Measurements from ENCODE around the gene MATK. TPM values are rescaled to one million over a fixed set of nuclear protein-coding genes. Genes with fewer than 3 reads are reported as not detected.

MATK gene
- total RNA-seq, 2 donors from 2014 or later = 5.7 to 5.8 TPM

DNA sequence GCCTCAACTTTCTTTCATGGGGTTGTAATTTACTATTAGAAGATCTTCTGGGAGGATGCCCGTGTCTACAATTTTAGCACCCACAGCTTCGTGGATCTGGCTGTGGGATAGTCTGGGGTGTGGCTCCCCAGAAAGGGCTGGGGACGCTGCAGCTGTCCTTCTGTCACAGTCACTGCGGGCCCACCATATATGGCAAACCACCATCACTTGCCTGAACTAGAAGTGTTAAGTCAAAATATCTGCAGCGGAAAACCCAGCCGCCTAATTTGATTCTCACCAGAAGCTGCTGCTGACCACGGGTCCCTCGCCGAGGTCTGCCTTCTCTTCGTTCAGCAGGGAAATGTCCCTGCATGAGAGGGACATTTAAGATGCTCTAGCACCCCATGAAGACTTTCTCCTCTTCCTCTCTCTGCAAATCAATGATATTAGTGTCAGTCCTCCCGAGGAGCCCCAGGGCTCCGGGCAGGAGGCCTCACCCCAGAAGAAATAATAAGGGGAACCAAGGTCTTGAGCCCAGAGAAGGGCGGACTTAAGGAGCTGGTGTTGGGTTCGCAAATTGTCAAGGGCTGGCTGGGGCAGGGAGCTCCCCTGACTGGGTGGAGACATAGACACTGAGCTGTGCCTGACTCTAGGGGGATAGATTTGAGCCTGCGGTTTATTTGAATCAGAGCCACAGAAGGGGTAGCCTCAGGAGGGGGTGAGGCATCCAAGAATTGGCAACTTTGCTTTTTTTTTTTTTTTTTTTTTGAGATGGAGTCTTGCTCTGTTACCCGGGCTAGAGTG is 3.0 kb upstream of the MATK start:
- H3K36me3 Mint-ChIP-seq (ENCODE audit: low read depth) = no peaks in the 10 kb centered on the region
- H3K27me3 ChIP-seq (ENCODE audit: control insufficient read depth, insufficient read depth, low read length, poor library complexity, severe bottlenecking) = peaks cover 34% of the 10 kb centered on the region
- no peak overlapping the region for H3K4me3 Mint-ChIP-seq
- H3K9me3 ChIP-seq (ENCODE audit: control insufficient read depth, low read length) = no peaks in the 10 kb centered on the region
- H3K9me3 Mint-ChIP-seq = no peaks in the 10 kb centered on the region
- 79 to 84% methylated on average over 4 to 16 of the region's 16 CpGs for WGBS, 2 experiments (ENCODE audit: insufficient coverage in 1 of 2, insufficient read length in 1 of 2)
- peaks cover 51% of the 10 kb centered on the region for H3K27me3 Mint-ChIP-seq (ENCODE audit: insufficient read depth)
- H3K4me1 ChIP-seq (ENCODE audit: control insufficient read depth, insufficient read depth, low read length) = no peaks in the 10 kb centered on the region
- H3K4me3 ChIP-seq (ENCODE audit: low read length) = no peak overlapping the region
- no peaks in the 10 kb centered on the region for H3K36me3 ChIP-seq (ENCODE audit: control insufficient read depth, insufficient read depth, low read length)
- H3K27ac Mint-ChIP-seq = no peak overlapping the region
- no peaks in the 10 kb centered on the region for H3K4me1 Mint-ChIP-seq
- TF ChIP-seq, protein P1, sequence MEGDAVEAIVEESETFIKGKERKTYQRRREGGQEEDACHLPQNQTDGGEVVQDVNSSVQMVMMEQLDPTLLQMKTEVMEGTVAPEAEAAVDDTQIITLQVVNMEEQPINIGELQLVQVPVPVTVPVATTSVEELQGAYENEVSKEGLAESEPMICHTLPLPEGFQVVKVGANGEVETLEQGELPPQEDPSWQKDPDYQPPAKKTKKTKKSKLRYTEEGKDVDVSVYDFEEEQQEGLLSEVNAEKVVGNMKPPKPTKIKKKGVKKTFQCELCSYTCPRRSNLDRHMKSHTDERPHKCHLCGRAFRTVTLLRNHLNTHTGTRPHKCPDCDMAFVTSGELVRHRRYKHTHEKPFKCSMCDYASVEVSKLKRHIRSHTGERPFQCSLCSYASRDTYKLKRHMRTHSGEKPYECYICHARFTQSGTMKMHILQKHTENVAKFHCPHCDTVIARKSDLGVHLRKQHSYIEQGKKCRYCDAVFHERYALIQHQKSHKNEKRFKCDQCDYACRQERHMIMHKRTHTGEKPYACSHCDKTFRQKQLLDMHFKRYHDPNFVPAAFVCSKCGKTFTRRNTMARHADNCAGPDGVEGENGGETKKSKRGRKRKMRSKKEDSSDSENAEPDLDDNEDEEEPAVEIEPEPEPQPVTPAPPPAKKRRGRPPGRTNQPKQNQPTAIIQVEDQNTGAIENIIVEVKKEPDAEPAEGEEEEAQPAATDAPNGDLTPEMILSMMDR (conservative IDR thresholded peaks at IDR 0.05) = no peak
- H3K27ac ChIP-seq (ENCODE audit: low read depth, low read length) = no peak overlapping the region
- peak; percentile 36 for DNase-seq
- no peak overlapping the region for H3K9ac ChIP-seq (ENCODE audit: extremely low read depth, low read length, poor library complexity, severe bottlenecking)

DNA sequence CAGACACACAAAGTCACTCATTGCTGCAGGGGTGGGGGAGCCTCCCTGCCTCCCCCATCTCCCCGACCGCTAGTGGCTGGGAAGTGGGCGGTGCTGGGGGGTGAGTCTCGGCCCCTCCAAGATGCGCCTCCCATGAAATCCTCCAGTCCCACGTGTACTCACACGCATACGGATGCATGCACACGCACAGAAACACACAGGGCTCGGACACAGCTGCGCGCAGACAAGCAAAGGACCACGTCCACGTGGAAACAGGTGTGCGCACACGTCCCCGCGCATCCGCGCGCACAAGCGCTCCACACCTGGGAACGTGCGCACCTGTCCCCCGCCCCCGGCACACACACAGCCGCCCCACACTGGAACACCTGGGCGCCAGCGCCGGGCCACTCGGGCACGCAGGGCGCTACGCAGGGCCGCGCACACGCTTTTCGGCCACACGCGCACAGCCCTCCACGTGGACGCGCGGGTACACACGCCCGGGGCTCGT is 687 bp downstream of the MATK start:
- Mint-ChIP-seq H3K27ac (no peak overlapping the region), H3K4me1 (no peaks in the 10 kb centered on the region), H3K9me3 (peaks cover 21% of the 10 kb centered on the region), H3K27me3 (ENCODE audit: insufficient read depth) (peaks cover 59% of the 10 kb centered on the region), H3K4me3 (peak overlapping the region; percentile 55), H3K36me3 (ENCODE audit: low read depth) (peaks cover 9% of the 10 kb centered on the region)
- H3K4me3 ChIP-seq (ENCODE audit: low read length) = peak overlapping the region; percentile 65
- WGBS, 2 experiments (ENCODE audit: insufficient coverage in 1 of 2, insufficient read length in 1 of 2) = 6% methylated on average over 22 to 47 of the region's 47 CpGs
- H3K9me3 ChIP-seq (ENCODE audit: control insufficient read depth, low read length) = peaks cover 20% of the 10 kb centered on the region
- no peaks in the 10 kb centered on the region for H3K4me1 ChIP-seq (ENCODE audit: control insufficient read depth, insufficient read depth, low read length)
- TF ChIP-seq, protein P1 (conservative IDR thresholded peaks at IDR 0.05) = no peak
- H3K36me3 ChIP-seq (ENCODE audit: control insufficient read depth, insufficient read depth, low read length) = no peaks in the 10 kb centered on the region
- H3K27ac ChIP-seq (ENCODE audit: low read depth, low read length) = no peak overlapping the region
- H3K27me3 ChIP-seq (ENCODE audit: control insufficient read depth, insufficient read depth, low read length, poor library complexity, severe bottlenecking) = peaks cover 35% of the 10 kb centered on the region
- peak; percentile 59 for DNase-seq
- no peak overlapping the region for H3K9ac ChIP-seq (ENCODE audit: extremely low read depth, low read length, poor library complexity, severe bottlenecking)

DNA sequence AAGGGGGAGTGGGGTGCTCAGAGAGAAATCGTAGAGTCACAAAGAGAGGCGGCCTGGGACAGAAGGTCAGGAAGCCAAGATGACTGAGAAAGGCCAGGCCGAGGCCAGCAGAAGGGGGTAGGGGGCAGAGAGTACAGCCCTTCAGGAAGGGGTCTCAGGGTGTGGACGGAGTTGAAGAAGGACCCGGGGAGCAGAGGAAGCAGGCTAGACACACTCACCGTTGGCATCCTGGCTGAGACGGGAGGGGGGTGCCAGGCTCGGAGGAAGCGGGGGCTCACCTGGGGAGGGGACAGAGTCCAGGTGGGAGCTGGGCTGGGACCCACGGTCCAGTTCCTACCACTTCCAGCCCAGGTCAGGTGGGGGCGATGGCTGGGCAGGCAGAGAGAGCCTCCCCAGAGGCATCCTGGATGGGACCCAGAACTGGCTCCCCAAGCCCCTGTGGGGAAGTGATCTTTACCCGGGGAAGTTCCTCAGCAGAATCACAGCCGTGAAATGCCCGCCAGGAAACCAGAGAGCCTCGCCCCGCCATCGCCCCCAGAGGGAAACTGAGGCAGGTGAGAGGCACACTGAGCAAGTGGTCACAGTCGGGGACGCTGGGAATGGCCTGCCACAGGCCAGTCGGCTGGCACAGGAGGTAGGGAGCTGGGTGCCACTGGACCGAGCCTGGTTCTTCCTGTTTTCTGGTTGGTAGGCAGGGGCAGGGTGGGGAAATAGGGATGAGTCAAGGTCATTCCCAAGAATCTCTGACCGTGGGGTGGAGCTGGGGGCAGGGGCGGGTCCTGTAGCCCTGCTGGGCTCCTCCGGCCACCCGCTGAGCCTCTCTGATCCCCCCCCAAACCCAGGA is 1.4 kb downstream of the MATK start:
- Mint-ChIP-seq H3K27me3 (ENCODE audit: insufficient read depth) (peaks cover 53% of the 10 kb centered on the region), H3K4me1 (no peaks in the 10 kb centered on the region), H3K4me3 (peak overlapping the region; percentile 55), H3K27ac (no peak overlapping the region), H3K9me3 (peaks cover 21% of the 10 kb centered on the region), H3K36me3 (ENCODE audit: low read depth) (peaks cover 9% of the 10 kb centered on the region)
- 45 to 54% methylated on average over 14 to 25 of the region's 25 CpGs for WGBS, 2 experiments (ENCODE audit: insufficient coverage in 1 of 2, insufficient read length in 1 of 2)
- no peaks in the 10 kb centered on the region for H3K4me1 ChIP-seq (ENCODE audit: control insufficient read depth, insufficient read depth, low read length)
- TF ChIP-seq, protein P1 (conservative IDR thresholded peaks at IDR 0.05) = no peak
- H3K27ac ChIP-seq (ENCODE audit: low read depth, low read length) = no peak overlapping the region
- H3K9me3 ChIP-seq (ENCODE audit: control insufficient read depth, low read length) = peaks cover 20% of the 10 kb centered on the region
- DNase-seq = peak; percentile 49
- peaks cover 30% of the 10 kb centered on the region for H3K27me3 ChIP-seq (ENCODE audit: control insufficient read depth, insufficient read depth, low read length, poor library complexity, severe bottlenecking)
- H3K9ac ChIP-seq (ENCODE audit: extremely low read depth, low read length, poor library complexity, severe bottlenecking) = no peak overlapping the region
- no peaks in the 10 kb centered on the region for H3K36me3 ChIP-seq (ENCODE audit: control insufficient read depth, insufficient read depth, low read length)
- peak overlapping the region; percentile 65 for H3K4me3 ChIP-seq (ENCODE audit: low read length)
